Fibroblast of mammary gland (primary cell): ENCODE data around the gene CENPQ.

Source experiments
- DNase-seq: peaks from one replicate; pipeline ENCODE4 v3.0.0-alpha.2; 2010; ENCODE audit warnings: low read depth
- H3K4me3 ChIP-seq: 2 replicates; pipeline ENCODE4 v1.5.1; 2011; ENCODE audit warnings: low read depth, mild to moderate bottlenecking, low read length, moderate library complexity; ENCODE audit not compliant: control insufficient read depth
- TF ChIP-seq, protein P1 (sequence below): conservative IDR thresholded peaks from 2 replicates; pipeline ENCODE4 v1.5.1; 2011; ENCODE audit warnings: low read depth, low read length, inconsistent platforms; ENCODE audit not compliant: control insufficient read depth, insufficient read depth

Gene CENPQ, protein sequence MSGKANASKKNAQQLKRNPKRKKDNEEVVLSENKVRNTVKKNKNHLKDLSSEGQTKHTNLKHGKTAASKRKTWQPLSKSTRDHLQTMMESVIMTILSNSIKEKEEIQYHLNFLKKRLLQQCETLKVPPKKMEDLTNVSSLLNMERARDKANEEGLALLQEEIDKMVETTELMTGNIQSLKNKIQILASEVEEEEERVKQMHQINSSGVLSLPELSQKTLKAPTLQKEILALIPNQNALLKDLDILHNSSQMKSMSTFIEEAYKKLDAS

DNA sequence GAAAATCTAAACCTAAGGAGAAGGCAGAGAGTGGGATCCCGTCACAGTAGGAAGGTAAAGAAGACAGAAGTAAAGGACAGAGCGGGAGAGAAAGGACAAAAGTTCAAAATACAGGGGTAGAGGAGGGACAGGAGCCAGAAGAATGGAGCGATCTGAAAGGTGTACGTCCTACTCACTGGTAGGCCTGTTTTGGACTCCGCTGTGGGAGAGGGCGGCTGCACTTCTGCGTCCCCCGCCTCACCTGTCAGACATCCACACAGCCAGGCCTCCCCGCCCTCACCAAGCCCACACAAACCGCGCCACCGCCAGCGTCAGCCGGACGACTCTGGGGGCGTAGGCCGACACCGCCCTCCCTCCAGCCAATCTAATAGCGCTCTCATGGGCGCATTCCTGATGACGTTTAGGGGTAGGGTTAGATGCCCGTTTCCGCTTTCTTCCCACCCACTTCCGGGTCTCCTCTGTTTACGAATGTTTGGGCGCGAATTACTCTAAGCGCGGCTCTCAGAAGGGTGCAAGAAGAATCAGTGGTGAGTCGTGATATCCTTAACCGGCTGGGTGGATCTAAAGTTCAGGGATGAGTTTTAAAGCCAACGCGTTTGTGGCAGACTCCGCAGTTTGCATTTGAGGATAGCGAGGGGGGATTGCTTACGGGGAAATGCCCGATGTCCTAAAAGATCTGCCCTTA, at the start of gene CENPQ, which contains the start of gene MMUT:
Gene CENPQ, plus strand, starts transcription at position 444 of the 685 bp plus-strand sequence. CDS start 6,807 bp downstream, outside the sequence.
Gene MMUT, minus strand, starts transcription at position 327 of the 685 bp plus-strand sequence. CDS start 3,787 bp downstream, outside the sequence.
- TF ChIP-seq, protein P1, sequence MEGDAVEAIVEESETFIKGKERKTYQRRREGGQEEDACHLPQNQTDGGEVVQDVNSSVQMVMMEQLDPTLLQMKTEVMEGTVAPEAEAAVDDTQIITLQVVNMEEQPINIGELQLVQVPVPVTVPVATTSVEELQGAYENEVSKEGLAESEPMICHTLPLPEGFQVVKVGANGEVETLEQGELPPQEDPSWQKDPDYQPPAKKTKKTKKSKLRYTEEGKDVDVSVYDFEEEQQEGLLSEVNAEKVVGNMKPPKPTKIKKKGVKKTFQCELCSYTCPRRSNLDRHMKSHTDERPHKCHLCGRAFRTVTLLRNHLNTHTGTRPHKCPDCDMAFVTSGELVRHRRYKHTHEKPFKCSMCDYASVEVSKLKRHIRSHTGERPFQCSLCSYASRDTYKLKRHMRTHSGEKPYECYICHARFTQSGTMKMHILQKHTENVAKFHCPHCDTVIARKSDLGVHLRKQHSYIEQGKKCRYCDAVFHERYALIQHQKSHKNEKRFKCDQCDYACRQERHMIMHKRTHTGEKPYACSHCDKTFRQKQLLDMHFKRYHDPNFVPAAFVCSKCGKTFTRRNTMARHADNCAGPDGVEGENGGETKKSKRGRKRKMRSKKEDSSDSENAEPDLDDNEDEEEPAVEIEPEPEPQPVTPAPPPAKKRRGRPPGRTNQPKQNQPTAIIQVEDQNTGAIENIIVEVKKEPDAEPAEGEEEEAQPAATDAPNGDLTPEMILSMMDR = no peak
- DNase-seq = peak; percentile 94
- H3K4me3 ChIP-seq = peak within 1 kb of the TSS; percentile 86

DNA sequence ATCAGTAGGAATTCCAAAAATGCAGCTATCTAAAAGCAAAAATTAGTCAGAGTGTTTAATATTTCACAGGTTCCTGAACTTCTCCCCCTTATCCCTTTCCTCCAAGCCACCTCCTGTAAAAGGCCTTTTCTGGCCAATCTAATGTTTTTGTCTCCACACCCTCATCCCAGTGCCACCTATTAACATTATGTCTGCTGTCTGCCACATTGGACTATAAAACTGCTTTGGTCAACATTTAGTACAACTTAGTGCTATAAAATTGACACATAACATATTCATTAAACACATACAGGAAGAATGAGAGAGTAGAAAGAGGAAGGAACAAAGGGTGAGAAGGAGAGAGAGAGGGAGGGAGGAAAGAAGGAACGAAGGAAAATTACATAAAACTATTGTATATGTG, 47.8 kb upstream of the CENPQ start:
- TF ChIP-seq, protein P1 = no peak
- H3K4me3 ChIP-seq = no peak overlapping the region
- no peak for DNase-seq

DNA sequence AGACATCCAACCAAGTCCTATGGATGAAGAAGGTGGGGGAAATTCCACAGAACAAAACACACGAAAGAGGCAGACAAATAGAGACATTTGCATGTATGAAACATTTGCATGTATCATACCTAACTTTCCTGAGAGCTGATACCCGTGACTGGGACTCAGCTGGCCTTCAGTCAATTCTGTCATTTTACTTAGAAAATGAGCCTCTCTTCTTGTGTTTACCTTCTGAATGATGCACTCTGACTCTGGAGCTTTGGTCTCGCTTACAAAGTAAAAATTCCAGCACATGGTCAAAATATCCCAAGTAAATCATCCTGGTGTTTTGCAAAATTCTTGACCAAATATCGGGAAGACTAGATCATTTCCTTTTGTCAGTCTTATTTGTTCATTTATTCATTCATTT, 47.0 kb upstream of the CENPQ start:
- no peak overlapping the region for H3K4me3 ChIP-seq
- peak; percentile 14 for DNase-seq
- TF ChIP-seq, protein P1 = no peak

DNA sequence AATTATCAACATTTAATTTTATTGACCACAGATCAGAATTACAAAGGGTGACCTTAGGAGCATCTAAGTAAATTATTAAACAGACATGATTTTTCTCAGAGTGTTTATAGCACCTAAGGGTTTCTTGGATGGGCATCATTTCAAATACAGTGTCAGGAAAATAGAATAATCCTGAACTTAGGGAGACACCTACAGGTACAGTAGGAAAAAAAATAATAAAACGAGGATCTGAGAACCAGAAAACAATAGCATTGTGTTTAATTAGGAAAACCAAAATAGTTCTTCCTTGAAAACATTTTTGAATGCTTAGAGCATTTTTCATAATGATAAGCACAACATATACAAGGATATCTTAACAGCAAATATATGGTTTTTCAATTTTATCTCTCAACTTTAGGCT, 39.4 kb upstream of the CENPQ start:
- TF ChIP-seq, protein P1 = peak; percentile 11
- no peak overlapping the region for H3K4me3 ChIP-seq
- DNase-seq = peak; percentile 33

DNA sequence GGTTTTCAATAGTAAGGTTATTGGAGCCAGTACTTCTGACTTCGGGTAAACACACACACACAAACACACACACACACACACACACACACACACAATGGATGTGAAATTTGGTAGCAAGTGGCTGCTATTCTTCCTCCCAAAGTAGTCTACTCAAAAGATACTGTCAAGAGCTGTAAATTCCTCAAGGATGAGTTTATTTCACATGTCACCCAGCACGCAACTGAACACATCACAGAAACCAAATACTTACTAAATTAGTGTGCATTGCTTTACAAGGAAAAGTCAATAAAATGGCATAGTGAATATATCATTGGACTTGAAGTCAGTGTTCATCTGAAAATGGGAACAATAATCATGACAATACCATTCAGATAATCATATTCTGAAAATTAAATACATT, 33.0 kb upstream of the CENPQ start:
- DNase-seq = peak; percentile 32
- TF ChIP-seq, protein P1 = no peak
- no peak overlapping the region for H3K4me3 ChIP-seq

DNA sequence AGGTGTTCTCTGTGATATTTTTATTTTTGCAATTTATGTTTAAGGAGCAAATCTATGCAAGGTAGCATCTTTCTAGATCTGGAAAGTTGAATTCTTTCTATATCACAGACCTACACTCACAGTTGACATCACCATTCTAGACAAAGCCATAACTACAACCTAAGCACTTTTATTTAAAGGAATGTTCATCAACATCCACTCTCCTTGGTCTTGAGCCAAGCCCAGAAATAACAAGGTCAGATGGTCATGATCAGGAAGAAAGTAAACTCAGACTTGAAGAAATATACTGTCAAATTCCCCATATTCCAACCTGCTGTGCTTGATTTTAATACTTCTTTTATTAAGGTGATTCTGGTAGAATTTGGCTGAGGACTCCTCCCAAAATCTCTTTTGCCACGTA, 32.3 kb upstream of the CENPQ start:
- DNase-seq = no peak
- TF ChIP-seq, protein P1 = no peak
- H3K4me3 ChIP-seq = no peak overlapping the region

DNA sequence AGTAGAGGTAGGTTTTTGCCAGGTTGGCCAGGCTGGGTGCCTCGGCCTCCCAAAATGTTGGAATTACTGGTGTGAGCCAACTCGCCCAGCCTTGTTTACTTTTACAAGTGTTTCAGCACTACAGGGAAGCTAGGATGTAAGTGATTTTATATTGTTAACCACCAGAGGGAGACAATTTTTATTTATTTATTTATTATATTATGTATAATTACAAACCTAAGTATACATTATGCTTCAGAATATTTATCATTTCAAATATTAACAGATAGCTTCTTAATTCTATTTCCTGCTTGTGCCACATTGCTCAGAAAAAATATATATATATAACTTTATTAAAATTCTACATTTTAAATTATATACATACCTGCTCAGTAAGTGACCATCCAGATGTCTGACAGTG, 9.9 kb upstream of the CENPQ start:
- DNase-seq = no peak
- TF ChIP-seq, protein P1 = peak; percentile 22
- H3K4me3 ChIP-seq = no peak overlapping the region
